Coronary artery (tissue), 2 donors: ENCODE data around the gene FXR2.
"Not testable (repeated sequence)": the region's sequence is repeated elsewhere in the genome, so short reads cannot be mapped to it uniquely, and the experiment has no call there.

Experiments used
- DNase-seq: peaks from one replicate; pipeline ENCODE4 v3.0.0-alpha.2; 2017; ENCODE audit warnings: low spot score
- H3K27ac ChIP-seq, 2 donors: fragments of 200-600 bp; sonication (generic); one replicate each; pipeline ENCODE4 v1.5.1; 2016 to 2019
- H3K4me3 ChIP-seq: fragments of 200-600 bp; sonication (generic); 2 replicates; pipeline ENCODE4 v1.5.1; 2016; ENCODE audit warnings: mild to moderate bottlenecking, moderate library complexity
- TF ChIP-seq, protein P1 (sequence below): fragments of 200-600 bp; sonication (generic); IDR thresholded peaks from one replicate; pipeline ENCODE4 v1.5.1; 2019; ENCODE audit warnings: antibody characterized with exemption

FXR2 gene

DNA sequence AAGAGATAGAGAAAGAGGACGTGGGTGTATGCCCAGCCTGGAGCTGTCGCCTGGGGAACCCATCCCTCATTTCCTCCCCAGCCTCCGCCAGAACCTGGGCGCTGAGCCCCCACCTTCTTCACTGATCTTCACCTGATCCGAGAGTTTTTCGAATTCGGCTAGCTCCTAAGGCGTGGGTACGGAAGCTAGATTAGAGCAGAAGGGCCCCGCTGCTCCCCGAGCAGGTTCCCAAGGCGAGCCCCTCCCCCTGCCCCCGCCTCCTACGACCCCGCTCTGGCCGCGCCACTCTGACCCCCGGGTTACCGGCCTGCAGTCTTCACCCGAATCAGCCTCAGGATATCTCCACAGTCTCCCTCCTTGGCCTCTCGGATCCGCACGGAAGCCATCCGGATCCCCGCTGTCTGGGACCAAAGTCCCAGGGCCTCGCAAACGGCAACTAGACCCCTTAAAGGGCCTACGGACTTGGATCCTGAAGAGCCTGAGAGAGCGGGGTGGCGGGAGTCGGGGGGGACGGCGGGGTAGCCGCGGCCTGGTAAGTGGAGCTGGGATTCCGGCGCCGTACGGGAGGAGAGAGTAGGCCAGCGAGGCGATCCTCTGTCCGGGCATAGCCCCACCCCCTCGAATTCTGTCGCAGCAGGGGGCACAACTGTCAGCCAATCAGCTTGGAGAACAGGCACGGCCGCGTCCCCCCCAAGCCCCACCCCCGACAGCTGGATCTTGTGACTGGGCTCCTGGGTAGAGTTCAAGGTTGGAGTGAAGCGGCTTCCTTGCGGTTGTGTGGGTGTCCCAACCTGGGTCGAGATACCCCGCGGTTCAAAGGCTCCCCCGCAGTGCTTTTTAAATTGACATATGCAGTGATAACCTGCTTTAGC lies 12.8 kb upstream of the FXR2 start, which contains the start of gene SAT2:
TSS of gene SAT2 (minus strand) at position 572 of the 872 bp plus-strand sequence. CDS start at position 386, 186 bp downstream.
- Histone ChIP-seq H3K4me3 (peak within 1 kb of the TSS; percentile 80), H3K27ac (peak within 1 kb of the TSS; percentile 68 to 77)
- DNase-seq: peak; percentile 97
- TF ChIP-seq, protein P1, sequence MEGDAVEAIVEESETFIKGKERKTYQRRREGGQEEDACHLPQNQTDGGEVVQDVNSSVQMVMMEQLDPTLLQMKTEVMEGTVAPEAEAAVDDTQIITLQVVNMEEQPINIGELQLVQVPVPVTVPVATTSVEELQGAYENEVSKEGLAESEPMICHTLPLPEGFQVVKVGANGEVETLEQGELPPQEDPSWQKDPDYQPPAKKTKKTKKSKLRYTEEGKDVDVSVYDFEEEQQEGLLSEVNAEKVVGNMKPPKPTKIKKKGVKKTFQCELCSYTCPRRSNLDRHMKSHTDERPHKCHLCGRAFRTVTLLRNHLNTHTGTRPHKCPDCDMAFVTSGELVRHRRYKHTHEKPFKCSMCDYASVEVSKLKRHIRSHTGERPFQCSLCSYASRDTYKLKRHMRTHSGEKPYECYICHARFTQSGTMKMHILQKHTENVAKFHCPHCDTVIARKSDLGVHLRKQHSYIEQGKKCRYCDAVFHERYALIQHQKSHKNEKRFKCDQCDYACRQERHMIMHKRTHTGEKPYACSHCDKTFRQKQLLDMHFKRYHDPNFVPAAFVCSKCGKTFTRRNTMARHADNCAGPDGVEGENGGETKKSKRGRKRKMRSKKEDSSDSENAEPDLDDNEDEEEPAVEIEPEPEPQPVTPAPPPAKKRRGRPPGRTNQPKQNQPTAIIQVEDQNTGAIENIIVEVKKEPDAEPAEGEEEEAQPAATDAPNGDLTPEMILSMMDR: no peak

DNA sequence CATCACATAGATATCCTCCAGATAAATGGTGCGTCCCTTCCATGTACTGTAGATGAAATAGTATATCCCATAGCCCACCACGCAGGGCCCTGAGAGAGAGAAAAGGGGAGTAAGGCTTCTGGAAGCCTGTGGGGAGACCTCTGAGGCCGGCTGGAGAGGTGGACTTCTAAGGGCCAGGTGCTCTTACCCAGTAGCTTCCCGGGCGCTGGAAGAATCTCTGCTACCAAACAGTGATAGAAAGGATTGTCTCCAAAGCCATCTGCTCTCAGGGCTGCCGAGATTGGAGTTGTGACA lies 12.2 kb upstream of the FXR2 start:
- Histone ChIP-seq H3K27ac (peak overlapping the region; percentile 68 to 77), H3K4me3 (peak overlapping the region; percentile 80)
- DNase-seq: no peak
- TF ChIP-seq, protein P1: no peak

DNA sequence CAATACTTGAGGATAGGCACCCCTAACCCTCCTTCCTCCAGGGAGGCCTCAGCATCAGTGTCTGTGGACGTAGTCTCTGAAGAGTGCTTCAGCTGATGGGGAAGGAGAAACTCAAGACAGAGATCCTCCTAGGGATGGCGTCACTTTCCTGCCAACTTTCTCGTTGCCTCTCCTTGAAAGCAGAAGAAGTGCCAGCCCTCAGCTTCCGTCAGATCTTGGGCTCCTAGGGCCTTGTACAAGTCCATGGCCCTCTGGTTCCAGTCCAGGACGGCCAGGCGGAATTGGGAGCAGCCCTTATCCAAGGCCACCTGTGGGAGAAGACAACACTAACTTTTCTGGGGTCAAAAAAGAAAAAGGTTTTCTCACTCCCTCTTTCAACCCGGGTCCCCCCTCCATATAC lies 11.6 kb upstream of the FXR2 start:
- H3K4me3 ChIP-seq: peak overlapping the region; percentile 80
- DNase-seq: no peak
- TF ChIP-seq, protein P1: no peak
- peak overlapping the region in 1 of 2 donors; percentile 77 for H3K27ac ChIP-seq

DNA sequence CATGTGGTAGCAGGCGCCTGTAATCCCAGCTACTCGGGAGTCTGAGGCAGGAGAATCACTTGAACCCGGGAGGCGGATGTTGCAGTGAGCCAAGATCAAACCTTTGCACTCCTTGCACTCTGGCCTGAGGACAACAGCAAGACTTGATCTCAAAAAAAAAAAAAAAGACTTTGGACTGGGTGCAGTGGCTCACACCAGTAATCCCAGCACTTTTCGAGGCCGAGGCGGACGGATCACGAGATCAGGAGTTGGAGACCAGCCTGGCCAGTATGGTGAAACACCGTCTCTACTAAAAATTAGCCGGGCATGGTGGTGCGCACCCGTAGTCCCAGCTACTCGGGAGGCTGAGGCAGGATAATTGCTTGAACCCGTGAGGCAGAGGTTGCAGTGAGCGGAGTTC lies 11.1 kb upstream of the FXR2 start:
- not testable (repeated sequence) for H3K4me3 ChIP-seq, DNase-seq, H3K27ac ChIP-seq

DNA sequence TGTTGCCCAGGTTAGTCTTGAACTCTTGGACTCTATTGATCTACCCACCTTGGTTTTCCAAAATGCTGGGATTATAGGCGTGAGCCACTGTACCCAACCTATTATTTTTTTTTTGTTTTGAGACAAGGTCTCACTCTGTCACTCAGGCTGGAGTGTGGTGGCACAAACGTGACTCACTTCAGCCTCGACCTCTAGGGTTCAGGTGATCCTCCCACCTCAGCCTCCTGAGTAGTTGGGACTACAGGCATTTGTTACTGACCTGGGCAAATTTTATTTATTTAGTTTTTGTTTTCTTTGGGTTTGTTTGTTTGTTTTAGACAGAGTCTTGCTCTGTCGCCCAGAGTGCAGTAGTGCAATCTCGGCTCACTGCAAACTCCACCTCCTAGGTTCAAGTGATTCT lies 9.0 kb upstream of the FXR2 start:
- Histone ChIP-seq H3K27ac (no peak overlapping the region), H3K4me3 (no peak overlapping the region)
- TF ChIP-seq, protein P1: no peak
- DNase-seq: no peak

DNA sequence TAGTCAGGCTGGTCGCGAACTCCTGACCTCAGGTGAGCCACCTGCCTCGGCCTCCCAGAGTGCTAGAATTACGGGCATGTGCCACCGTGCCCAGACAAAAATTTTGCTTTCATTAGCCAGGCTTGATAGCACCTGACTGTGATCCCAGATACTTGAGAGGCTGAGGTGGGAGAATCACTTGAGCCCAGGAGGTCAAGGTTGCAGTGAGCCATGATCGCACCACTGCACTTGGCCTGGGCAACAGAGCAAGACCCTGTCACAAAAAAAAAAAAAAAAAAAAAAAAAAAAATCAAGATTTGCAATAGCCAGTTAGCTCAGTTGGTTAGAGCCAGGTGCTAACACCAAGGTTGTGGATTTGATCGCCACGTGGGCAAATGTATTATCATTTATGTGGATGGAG lies 6.1 kb upstream of the FXR2 start:
- DNase-seq: no peak
- TF ChIP-seq, protein P1: no peak
- Histone ChIP-seq H3K27ac (no peak overlapping the region), H3K4me3 (no peak overlapping the region)

DNA sequence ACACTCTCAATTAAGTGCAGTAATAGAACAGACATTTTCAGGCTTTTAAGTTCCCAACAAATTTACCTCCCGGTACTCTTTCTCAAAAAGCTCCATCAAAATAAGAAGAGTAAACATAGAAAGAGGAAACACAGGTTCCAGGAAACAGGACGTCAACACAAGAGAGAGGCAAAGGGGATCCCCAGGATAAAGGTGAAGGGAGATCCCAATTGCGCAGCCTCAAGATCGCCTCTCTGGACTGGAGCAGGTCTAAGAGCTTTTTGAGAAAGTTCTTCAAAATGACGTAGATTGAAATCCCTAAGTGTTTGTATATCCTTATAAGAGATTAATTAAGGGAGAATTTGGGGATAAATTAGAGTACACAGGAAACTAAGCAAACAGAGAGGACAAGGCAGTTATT lies 3.9 kb upstream of the FXR2 start:
- no peak overlapping the region for H3K4me3 ChIP-seq
- DNase-seq: no peak
- no peak overlapping the region for H3K27ac ChIP-seq

More for the DNA sequence above, 3.9 kb upstream of the FXR2 start:
- TF ChIP-seq, protein P1: no peak
